ENCODE data around the gene DDRGK1.

DNA sequence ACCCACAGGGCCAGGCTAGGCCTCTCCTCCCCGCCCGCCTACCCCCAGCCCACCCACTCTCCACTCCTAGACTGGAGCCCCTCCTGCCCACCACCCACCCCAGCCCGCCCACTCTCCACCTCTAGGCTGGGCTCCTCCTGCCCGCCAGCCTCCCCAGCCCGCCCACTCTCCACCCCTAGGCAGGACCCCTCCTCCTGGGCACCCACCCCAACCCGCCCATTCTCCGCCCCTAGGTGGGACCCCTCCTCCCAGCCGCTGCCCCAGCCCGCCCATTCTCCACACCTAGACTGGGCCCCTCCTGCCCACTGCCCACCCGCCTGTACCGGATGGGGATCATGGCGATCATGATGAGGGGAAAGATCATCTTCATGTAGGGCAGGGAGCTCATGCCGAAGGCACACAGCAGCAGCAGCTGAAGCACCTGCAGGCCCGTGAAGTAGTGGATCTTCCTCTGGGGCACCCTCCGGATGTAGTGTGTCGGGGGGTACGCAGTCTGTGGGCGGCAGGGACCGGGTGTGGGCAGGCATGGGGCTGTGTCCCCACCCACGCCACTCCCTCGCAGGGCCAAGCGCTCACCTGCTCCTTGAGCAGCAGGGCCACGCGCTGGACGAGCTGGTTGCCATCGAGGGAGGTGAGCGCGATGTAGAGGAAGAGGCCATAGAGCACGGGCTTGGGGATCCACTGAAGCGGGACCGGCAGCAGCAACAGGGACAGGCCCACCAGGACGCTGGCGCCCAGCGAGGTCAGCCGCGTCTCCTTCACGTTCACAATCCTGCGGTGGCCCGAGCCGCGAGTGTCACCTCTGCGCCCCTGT, 23.7 kb upstream of the DDRGK1 start:
- TF ChIP-seq CTCF (IDR thresholded peaks at IDR 0.05; ENCODE audit: insufficient read depth, low read length, poor library complexity, severe bottlenecking) (no peak), EZH2phosphoT487 (conservative IDR thresholded peaks at IDR 0.05; ENCODE audit: low read length) (no peak)

Measured in SU-DHL-6 (cell line).